Ascending aorta (tissue), 2 donors: ENCODE data around the gene TJP2. TPM values are rescaled to one million over a fixed set of nuclear protein-coding genes. Genes with fewer than 3 reads are reported as not detected.

Source experiments
- DNase-seq, 2 donors: peaks; one replicate each; pipeline ENCODE4 v3.0.0-alpha.2; 2019; ENCODE audit warnings: low spot score in 2 of 2
- H3K27ac ChIP-seq, 2 donors: fragments of 200-600 bp; sonication (generic); one replicate each; pipeline ENCODE4 v1.5.1; 2016 to 2017; ENCODE audit warnings: mild to moderate bottlenecking in 1 of 2
- H3K27me3 ChIP-seq: fragments of 200-600 bp; sonication (generic); one replicate; pipeline ENCODE4 v1.5.1; 2017
- H3K36me3 ChIP-seq, 2 donors: fragments of 200-600 bp; sonication (generic); one replicate each; pipeline ENCODE4 v1.5.1; 2016
- H3K4me1 ChIP-seq, 2 donors: fragments of 200-600 bp; sonication (generic); one replicate each; pipeline ENCODE4 v1.5.1; 2016 to 2017; ENCODE audit warnings: mild to moderate bottlenecking in 1 of 2
- H3K4me3 ChIP-seq, 2 donors: fragments of 200-600 bp; sonication (generic); one replicate each; pipeline ENCODE4 v1.5.1; 2016 to 2017; ENCODE audit warnings: mild to moderate bottlenecking in 1 of 2
- H3K9me3 ChIP-seq, 2 donors: fragments of 200-600 bp; sonication (generic); one replicate each; pipeline ENCODE4 v1.5.1; 2016
- intact Hi-C: fragments of 100-400 bp; cut with DNase I; formaldehyde crosslinking; loops from one replicate; pipeline ENCODE4 v1.15.1; 2023
- total RNA-seq: library from RNA; depleted of rRNA; stranded (reverse); fragments of >200 nt; gene quantifications from one replicate; pipeline ENCODE4 v1.1.0, GENCODE V29; 2016
- TF ChIP-seq, protein P1 (sequence below), 3 experiments: fragments of 200-600 bp in 2 of 3; fragments of 450-650 bp in 1 of 3; sonication (generic) in 2 of 3; IDR thresholded peaks; one replicate each; pipeline ENCODE4 v1.5.1; 2016 to 2019; ENCODE audit warnings: antibody characterized with exemption in 3 of 3, mild to moderate bottlenecking in 1 of 3, moderate library complexity in 1 of 3

Gene TJP2
- total RNA-seq, 1 donor from 2014 or later, result 154 TPM

- no peak overlapping the region for H3K27ac ChIP-seq
- no peaks in the 10 kb centered on the region for H3K27me3 ChIP-seq
- TF ChIP-seq, protein P1, sequence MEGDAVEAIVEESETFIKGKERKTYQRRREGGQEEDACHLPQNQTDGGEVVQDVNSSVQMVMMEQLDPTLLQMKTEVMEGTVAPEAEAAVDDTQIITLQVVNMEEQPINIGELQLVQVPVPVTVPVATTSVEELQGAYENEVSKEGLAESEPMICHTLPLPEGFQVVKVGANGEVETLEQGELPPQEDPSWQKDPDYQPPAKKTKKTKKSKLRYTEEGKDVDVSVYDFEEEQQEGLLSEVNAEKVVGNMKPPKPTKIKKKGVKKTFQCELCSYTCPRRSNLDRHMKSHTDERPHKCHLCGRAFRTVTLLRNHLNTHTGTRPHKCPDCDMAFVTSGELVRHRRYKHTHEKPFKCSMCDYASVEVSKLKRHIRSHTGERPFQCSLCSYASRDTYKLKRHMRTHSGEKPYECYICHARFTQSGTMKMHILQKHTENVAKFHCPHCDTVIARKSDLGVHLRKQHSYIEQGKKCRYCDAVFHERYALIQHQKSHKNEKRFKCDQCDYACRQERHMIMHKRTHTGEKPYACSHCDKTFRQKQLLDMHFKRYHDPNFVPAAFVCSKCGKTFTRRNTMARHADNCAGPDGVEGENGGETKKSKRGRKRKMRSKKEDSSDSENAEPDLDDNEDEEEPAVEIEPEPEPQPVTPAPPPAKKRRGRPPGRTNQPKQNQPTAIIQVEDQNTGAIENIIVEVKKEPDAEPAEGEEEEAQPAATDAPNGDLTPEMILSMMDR (IDR thresholded peaks at IDR 0.05), result no peak
- no peak overlapping the region for H3K4me3 ChIP-seq
- intact Hi-C loops, result loop anchor here (1.0 kb wide), 1 partner anchor 139 kb away; no protein-coding TSS in a partner anchor
- no peak for DNase-seq
- no peaks in the 10 kb centered on the region for H3K9me3 ChIP-seq
- peaks cover 3 to 13% of the 10 kb centered on the region in 2 donors for H3K4me1 ChIP-seq
- H3K36me3 ChIP-seq, result no peaks in the 10 kb centered on the region
These were observed 19.6 kb downstream of the TJP2 start for GRCh38 chr9:69193685-69194032.

GRCh38 chr9:69194702-69195418 lies 20.8 kb downstream of the TJP2 start:
- Histone ChIP-seq H3K27ac (no peak overlapping the region), H3K9me3 (no peaks in the 10 kb centered on the region), H3K4me1 (peaks cover 3 to 10% of the 10 kb centered on the region in 2 donors), H3K4me3 (no peak overlapping the region), H3K36me3 (no peaks in the 10 kb centered on the region), H3K27me3 (no peaks in the 10 kb centered on the region)
- TF ChIP-seq, protein P1 (IDR thresholded peaks at IDR 0.05), result no peak
- intact Hi-C loops, result no loop called here
- DNase-seq, result no peak

- Histone ChIP-seq H3K4me3 (no peak overlapping the region), H3K4me1 (peaks cover 3 to 7% of the 10 kb centered on the region in 2 donors), H3K9me3 (no peaks in the 10 kb centered on the region), H3K27me3 (no peaks in the 10 kb centered on the region), H3K36me3 (no peaks in the 10 kb centered on the region), H3K27ac (no peak overlapping the region)
- intact Hi-C loops, result no loop called here
- DNase-seq, result no peak
- TF ChIP-seq, protein P1 (IDR thresholded peaks at IDR 0.05), result no peak
These were observed 21.6 kb downstream of the TJP2 start for GRCh38 chr9:69195668-69196067.

- intact Hi-C loops, result no loop called here
- no peak for DNase-seq
These were observed 23.6 kb downstream of the TJP2 start for GRCh38 chr9:69197687-69198086.

GRCh38 chr9:69198521-69199220 lies 24.6 kb downstream of the TJP2 start:
- intact Hi-C loops, result no loop called here
- Histone ChIP-seq H3K9me3 (no peaks in the 10 kb centered on the region), H3K4me1 (no peaks in the 10 kb centered on the region), H3K27me3 (no peaks in the 10 kb centered on the region), H3K27ac (no peak overlapping the region), H3K4me3 (no peak overlapping the region), H3K36me3 (no peaks in the 10 kb centered on the region)
- DNase-seq, result no peak
- TF ChIP-seq, protein P1 (IDR thresholded peaks at IDR 0.05), result no peak

More at GRCh38 chr9:69197687-69198086, 23.6 kb downstream of the TJP2 start:
- Histone ChIP-seq H3K9me3 (no peaks in the 10 kb centered on the region), H3K27ac (no peak overlapping the region), H3K4me1 (peaks cover 0 to 3% of the 10 kb centered on the region in 2 donors), H3K27me3 (no peaks in the 10 kb centered on the region), H3K36me3 (no peaks in the 10 kb centered on the region), H3K4me3 (no peak overlapping the region)
- TF ChIP-seq, protein P1 (IDR thresholded peaks at IDR 0.05), result no peak
